HG02884 (cell line): ENCODE data around the gene GPR143.
"Not testable (repeated sequence)": the region's sequence is repeated elsewhere in the genome, so short reads cannot be mapped to it uniquely, and the experiment has no call there.

ENCODE experiments used
- ATAC-seq: cut with Tn5 transposase; IDR thresholded peaks from one replicate; pipeline ENCODE4 v1.9.1; 2021; ENCODE audit warnings: mild to moderate bottlenecking, moderate library complexity; ENCODE audit not compliant: unreplicated experiment

The GPR143 gene

DNA sequence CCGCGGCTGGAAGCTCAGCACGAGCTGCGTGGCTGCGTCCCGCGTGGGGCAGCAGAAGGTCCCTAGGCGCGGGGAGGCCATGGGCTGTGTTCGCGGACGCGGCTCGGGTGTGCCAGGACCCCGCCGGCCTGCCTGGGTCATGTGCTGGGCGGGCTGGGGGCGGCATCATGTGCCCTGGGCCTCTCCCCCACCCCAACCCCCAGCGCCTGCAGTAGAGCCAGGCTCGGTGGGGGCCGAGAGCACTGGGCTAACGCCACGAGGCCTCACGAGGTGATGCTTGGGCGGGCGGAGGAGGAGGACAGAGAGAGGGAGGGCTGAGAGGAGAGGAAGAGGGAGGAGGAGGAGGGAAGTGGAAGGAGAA lies at the start of gene GPR143:
TSS of gene GPR143 (minus strand) at position 111 of the 361 bp plus-strand sequence. CDS start at position 81, 30 bp downstream.
- no peak for ATAC-seq

GRCh38 chrX:9811086-9811485 lies 45.4 kb upstream of the GPR143 start:
- ATAC-seq = not testable (repeated sequence)

- not testable (repeated sequence) for ATAC-seq
These were observed 44.2 kb upstream of the GPR143 start for GRCh38 chrX:9809876-9810275.

DNA sequence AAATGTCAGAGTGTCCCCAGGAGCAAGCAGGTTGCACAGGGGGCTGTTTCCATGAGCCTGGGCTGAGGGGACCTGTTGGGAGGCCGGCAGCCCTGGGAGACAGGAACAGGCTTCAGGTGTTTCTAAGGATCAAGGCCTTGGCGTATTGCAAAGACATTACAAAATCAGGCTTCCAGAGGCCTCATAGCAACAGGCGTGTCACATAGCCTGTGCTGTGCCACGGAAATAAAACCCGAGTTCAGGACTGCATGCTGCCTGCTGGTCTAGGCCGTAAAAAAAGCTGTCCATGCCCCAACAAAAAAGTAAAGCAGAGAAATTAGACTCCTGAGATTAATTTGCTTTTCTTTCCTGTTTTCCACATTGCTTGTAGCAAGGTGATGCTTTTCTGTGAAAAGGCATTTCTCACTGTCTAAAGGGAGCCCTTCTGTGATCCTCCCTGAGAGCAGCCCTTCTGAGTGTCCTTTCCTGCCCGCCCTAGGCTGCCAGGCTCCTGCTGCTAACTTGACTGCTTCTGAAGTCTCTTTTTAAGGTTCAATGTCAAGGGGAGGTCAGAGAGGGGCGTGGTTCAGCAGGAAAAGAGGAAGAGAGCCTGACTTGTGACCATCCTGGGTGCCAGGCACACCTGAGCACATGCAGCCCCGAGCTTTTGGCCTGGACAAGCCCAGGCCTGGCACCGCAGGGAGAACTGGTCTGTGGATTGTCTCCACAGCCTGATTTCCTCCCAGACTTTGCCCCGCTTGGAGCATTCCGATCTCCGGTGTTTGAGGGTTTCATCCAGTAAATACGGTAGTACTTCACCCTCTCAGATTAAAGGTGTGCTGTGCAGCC lies 41.9 kb upstream of the GPR143 start:
- ATAC-seq = no peak

GRCh38 chrX:9805956-9806355 lies 40.3 kb upstream of the GPR143 start:
- no peak for ATAC-seq

GRCh38 chrX:9804444-9804843 lies 38.8 kb upstream of the GPR143 start:
- no peak for ATAC-seq

GRCh38 chrX:9802737-9803136 lies 37.1 kb upstream of the GPR143 start:
- ATAC-seq = no peak

GRCh38 chrX:9797384-9798360 lies 32.0 kb upstream of the GPR143 start:
- ATAC-seq = no peak

- no peak for ATAC-seq
These were observed 28.8 kb upstream of the GPR143 start for GRCh38 chrX:9794495-9794894.

DNA sequence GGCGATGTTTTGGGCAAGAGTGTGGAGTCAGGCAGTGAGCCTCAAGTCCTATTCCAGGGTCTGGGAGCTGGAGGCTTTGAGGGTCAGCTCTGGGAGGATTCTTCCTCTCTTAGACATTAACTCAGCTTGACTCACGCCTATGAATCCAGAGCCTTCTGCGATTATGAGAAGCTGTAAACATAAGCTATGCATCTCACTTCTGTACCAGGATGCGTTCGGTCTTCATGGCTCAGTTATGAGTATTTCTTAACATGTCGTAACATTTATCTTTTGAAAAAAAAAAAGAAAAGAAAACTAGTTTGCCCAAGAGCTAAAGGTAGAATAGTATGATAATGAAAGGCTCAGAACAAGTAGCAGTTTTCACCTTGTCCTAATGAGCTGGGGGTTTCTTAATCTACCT lies 25.2 kb upstream of the GPR143 start:
- no peak for ATAC-seq

DNA sequence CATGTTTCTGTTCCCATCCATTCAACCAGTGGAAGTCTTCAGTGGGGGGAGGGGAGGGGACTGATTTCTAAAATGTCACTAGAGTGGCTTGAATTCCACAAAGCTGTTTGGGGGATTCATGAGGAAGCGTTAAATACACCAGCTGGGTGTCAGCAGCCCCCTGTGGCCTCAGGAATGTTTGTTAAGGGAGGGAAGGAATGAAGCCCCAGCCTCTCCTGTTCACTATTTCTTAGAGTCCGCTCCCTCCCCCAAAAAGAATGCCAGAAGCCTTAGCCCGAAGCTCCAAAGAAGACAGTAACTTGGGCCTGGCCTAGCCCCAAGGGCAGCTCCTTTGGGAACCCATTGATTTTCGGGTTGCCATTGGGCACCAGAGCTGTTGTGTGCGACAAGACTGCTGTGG lies 23.9 kb upstream of the GPR143 start:
- no peak for ATAC-seq

DNA sequence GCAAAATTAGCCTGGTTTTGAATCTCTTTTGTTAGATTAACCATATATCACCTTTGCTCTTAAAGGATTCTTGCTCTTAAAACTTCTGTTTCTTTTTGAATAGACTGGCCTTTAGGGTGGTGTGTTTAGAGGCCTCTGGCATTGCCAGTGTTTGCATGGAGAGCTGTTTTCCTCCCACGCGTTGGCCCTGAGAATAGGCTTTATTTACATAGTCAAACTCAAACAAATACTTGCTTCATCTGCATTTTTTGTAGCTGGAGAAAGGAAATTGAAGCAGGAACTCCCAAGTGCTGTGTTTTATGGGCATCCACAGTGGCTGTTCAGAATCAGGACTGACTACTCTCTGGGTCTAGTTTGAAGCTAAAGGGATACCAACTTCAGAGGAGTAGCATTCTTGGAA lies 23.3 kb upstream of the GPR143 start:
- no peak for ATAC-seq

DNA sequence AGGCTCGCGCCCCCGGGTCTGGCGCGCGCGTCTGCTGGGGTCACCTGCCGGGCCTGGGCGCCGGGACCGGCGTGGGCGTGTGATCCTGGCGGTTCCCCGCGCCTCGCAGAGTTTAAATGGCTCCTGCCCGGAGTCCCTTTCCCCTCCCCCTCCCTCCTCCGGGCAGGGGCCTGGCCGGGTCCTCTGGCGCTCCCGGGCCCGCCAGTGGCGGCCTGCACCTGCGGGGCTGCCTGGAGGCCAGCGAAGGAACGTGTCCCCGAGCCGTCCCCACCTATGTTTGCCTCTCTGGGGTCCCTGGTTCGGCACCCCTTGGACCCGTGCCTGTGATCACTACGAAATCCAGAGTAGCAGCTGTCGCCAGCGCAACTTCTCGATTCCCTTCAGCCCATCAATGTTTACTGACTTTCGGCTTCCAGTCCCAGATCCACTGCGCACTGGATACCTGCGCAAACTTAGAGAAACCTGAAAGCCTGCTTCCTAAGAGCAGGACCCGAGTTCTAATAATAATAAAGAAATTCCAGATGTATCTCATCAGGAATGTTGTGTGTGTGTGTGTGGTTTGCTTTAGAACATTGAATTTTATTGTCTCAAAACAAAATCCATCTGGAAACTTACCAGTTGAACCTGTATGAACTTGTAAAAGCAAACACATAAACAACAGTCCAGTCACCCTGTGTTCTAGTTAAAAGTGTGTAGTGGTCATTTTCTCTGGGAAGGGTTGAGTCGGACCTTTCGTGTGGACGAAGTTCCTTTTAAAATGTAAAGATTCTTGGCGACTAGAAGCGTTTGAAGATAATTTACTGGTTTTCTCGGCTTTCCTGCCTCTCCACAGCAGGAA lies 21.4 kb upstream of the GPR143 start:
- ATAC-seq = no peak

DNA sequence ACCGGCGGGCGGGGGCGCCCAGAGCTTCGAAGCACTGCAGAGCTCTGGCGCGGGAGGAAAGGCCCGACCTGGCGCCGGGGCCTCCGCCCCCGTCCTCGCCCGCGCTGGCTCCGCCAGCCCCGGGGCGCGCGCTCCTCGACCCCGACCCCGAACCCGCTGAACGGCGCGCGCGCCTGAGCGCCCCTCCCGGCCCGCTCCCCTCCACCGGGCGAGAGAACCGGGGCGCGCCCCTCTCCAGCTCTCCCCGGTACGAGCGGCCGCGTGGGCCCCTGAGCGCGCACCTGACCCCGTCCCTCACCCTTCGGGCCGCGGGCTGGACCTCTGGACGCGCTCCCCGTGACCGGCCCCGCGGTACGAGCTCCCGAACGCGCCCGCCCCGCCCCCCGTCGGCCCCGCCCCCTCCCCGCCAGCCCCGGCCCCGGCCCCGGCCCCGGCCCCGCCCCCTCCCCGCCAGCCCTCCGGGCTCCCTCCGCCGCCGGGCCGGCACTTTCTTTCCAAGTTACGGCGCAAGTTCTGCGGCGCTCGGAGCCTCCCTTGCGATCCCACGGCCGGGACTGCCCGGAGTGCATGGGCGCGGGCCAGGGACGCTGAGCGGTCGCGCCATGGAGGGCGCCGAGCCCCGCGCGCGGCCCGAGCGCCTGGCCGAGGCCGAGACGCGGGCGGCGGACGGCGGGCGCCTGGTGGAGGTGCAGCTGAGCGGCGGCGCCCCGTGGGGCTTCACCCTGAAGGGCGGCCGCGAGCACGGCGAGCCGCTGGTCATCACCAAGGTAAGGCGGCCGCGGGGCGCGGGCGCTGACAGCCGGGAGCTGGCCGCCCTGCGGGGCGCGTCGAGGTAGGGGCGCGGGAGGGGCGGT lies 20.5 kb upstream of the GPR143 start, which contains the start of gene SHROOM2:
TSS of gene SHROOM2 (plus strand) at position 486 of the 854 bp plus-strand sequence. CDS start at position 603, 117 bp downstream.
- no peak for ATAC-seq

DNA sequence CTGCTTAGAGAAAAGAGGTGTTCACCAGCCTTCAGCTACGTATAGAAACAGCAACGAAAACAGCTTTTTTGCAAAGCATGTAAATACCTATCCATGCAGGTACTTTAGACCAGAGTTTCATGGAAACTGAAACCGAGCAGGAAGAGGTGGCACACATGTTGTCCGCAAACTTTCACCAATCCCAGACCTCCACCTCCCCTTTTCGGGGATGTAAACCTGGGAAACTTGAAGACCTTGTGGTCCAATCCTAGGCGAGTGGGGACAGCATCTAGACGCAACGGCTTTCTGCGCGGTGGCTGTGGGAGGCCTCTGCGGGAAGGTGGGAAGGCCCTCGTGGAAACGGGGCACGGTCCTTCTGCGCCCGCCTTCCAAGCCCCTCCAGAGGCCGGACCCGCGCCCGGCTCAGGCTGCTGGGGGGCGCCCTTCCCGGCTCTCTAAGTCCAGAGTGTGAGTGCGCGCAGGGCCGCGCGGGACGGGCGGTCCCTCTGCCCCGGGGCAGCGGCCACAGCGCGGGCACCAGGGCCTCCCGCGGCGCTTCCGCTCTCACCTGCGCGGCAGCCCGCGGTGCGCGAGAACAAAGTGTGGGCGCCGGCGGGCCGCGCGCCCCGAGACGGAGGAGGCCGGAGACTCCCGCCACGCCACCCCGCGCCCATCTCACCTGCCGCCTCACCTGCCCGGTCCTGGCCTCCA lies 19.8 kb upstream of the GPR143 start:
- ATAC-seq = no peak

GRCh38 chrX:9784332-9784731 lies 18.7 kb upstream of the GPR143 start:
- no peak for ATAC-seq

- ATAC-seq = no peak
These were observed 16.3 kb upstream of the GPR143 start for GRCh38 chrX:9781941-9782340.

- ATAC-seq = no peak
These were observed 10.3 kb upstream of the GPR143 start for GRCh38 chrX:9775930-9776329.

DNA sequence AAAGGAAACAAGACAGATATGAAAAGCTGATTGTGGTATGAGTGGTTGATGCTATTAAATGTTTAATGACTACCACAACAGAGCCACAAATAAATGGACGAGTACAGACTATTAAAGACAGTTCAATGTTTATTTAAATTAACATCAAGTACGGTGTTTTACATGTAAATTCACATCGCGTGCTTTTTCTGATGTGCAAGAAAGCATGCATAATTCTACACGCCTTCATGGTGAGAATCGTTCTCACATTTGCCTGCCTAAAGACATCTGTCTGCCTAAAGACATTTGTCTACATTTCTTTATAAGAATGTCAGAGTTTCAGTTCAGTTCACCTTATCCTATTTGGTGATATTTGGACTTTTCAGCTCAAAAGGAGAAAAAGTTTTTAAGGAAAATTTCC lies 7.3 kb upstream of the GPR143 start:
- no peak for ATAC-seq
